ENCODE data around the gene TLR7. TPM values are rescaled to one million over a fixed set of nuclear protein-coding genes. Genes with fewer than 3 reads are reported as not detected.

TLR7 gene
- polyA plus RNA-seq, 1 donor (not counting 4 experiments of a cell fraction or from before 2014, with no cell fraction given) = not detected

DNA sequence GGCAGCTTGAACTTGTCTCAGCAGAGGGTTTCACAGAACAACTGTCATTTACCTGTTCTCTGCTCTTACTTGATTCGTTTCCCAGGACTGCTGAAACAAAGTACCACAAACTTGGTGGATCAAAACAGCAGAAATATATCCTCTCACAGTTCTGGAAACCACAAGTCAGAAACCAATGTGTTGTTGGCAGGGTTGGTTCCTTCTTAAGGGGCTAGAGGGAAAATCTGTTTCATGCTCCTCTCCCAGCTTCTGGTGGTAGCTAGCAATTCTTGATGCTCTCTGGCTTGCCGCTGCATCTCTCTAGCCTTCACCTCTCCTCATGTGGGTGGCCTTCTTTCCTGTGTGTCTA, 44.2 kb downstream of the TLR7 start:
- TF ChIP-seq, protein P1, sequence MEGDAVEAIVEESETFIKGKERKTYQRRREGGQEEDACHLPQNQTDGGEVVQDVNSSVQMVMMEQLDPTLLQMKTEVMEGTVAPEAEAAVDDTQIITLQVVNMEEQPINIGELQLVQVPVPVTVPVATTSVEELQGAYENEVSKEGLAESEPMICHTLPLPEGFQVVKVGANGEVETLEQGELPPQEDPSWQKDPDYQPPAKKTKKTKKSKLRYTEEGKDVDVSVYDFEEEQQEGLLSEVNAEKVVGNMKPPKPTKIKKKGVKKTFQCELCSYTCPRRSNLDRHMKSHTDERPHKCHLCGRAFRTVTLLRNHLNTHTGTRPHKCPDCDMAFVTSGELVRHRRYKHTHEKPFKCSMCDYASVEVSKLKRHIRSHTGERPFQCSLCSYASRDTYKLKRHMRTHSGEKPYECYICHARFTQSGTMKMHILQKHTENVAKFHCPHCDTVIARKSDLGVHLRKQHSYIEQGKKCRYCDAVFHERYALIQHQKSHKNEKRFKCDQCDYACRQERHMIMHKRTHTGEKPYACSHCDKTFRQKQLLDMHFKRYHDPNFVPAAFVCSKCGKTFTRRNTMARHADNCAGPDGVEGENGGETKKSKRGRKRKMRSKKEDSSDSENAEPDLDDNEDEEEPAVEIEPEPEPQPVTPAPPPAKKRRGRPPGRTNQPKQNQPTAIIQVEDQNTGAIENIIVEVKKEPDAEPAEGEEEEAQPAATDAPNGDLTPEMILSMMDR (optimal IDR thresholded peaks at IDR 0.05 in 1 of 3, IDR thresholded peaks at IDR 0.05 in 1 of 3, conservative IDR thresholded peaks at IDR 0.05 in 1 of 3; ENCODE audit: extremely low read depth in 1 of 3, insufficient read depth in 2 of 3, low read length in 3 of 3) = no peak
- TF ChIP-seq EZH2 (IDR thresholded peaks at IDR 0.05; ENCODE audit: low read length) = no peak
- FAIRE-seq = no peak
- H3K9ac ChIP-seq (ENCODE audit: control insufficient read depth, extremely low read depth, insufficient read depth, low read length) = no peak overlapping the region

GRCh38 chrX:12912791-12913482, 46.1 kb downstream of the TLR7 start:
- DNase-seq (ENCODE audit: low read depth, low spot score) (no peak), FAIRE-seq (no peak)
- Histone ChIP-seq H3K36me3 (ENCODE audit: control insufficient read depth in 2 of 2, extremely low read depth in 1 of 2, insufficient read depth in 2 of 2, low read length in 2 of 2) (no peaks in the 10 kb centered on the region), H3K4me3 (ENCODE audit: control insufficient read depth in 2 of 3, extremely low read depth in 1 of 3, insufficient read depth in 2 of 3, low read depth in 1 of 3, low read length in 3 of 3) (no peak overlapping the region), H3K4me1 (ENCODE audit: control insufficient read depth, extremely low read depth, insufficient read depth, low read length) (no peaks in the 10 kb centered on the region), H2AFZ (ENCODE audit: control insufficient read depth, low read length) (no peak overlapping the region), H3K79me2 (ENCODE audit: control insufficient read depth, insufficient read depth, low read length) (no peaks in the 10 kb centered on the region), H3K9me3 (ENCODE audit: control insufficient read depth, low read depth, low read length) (no peaks in the 10 kb centered on the region), H3K9me1 (ENCODE audit: control insufficient read depth, extremely low read depth, insufficient read depth, low read length) (no peaks in the 10 kb centered on the region), H3K4me2 (ENCODE audit: control insufficient read depth, extremely low read depth, insufficient read depth, low read depth, low read length) (no peak overlapping the region), H3K9ac (ENCODE audit: control insufficient read depth, extremely low read depth, insufficient read depth, low read length) (no peak overlapping the region), H3K27ac (ENCODE audit: control insufficient read depth, insufficient read depth, low read length) (no peak overlapping the region), H4K20me1 (ENCODE audit: control insufficient read depth, extremely low read depth, insufficient read depth, low read length) (no peaks in the 10 kb centered on the region), H3K27me3 (ENCODE audit: control insufficient read depth, extremely low read depth, insufficient read depth, low read length) (peaks cover 4% of the 10 kb centered on the region)
- dilution Hi-C loops (cut with MboI; ENCODE audit: extremely low pct_ligation_motif_present, low sequenced_read_pairs) = no loop called here
- TF ChIP-seq, protein P1 (optimal IDR thresholded peaks at IDR 0.05 in 1 of 3, IDR thresholded peaks at IDR 0.05 in 1 of 3, conservative IDR thresholded peaks at IDR 0.05 in 1 of 3; ENCODE audit: extremely low read depth in 1 of 3, insufficient read depth in 2 of 3, low read length in 3 of 3) = no peak
- TF ChIP-seq EZH2 (IDR thresholded peaks at IDR 0.05; ENCODE audit: low read length) = no peak

More for the DNA sequence above, 44.2 kb downstream of the TLR7 start:
- Histone ChIP-seq H3K9me3 (ENCODE audit: control insufficient read depth, low read depth, low read length) (no peaks in the 10 kb centered on the region), H3K4me1 (ENCODE audit: control insufficient read depth, extremely low read depth, insufficient read depth, low read length) (no peaks in the 10 kb centered on the region), H3K36me3 (ENCODE audit: control insufficient read depth in 2 of 2, extremely low read depth in 1 of 2, insufficient read depth in 2 of 2, low read length in 2 of 2) (no peaks in the 10 kb centered on the region), H3K4me2 (ENCODE audit: control insufficient read depth, extremely low read depth, insufficient read depth, low read depth, low read length) (no peak overlapping the region), H3K9me1 (ENCODE audit: control insufficient read depth, extremely low read depth, insufficient read depth, low read length) (no peaks in the 10 kb centered on the region), H3K4me3 (ENCODE audit: control insufficient read depth in 2 of 3, extremely low read depth in 1 of 3, insufficient read depth in 2 of 3, low read depth in 1 of 3, low read length in 3 of 3) (no peak overlapping the region), H4K20me1 (ENCODE audit: control insufficient read depth, extremely low read depth, insufficient read depth, low read length) (no peaks in the 10 kb centered on the region), H2AFZ (ENCODE audit: control insufficient read depth, low read length) (no peak overlapping the region), H3K27me3 (ENCODE audit: control insufficient read depth, extremely low read depth, insufficient read depth, low read length) (peaks cover 4% of the 10 kb centered on the region), H3K27ac (ENCODE audit: control insufficient read depth, insufficient read depth, low read length) (no peak overlapping the region), H3K79me2 (ENCODE audit: control insufficient read depth, insufficient read depth, low read length) (no peaks in the 10 kb centered on the region)
- no peak for DNase-seq (ENCODE audit: low read depth, low spot score)
- dilution Hi-C loops (cut with MboI; ENCODE audit: extremely low pct_ligation_motif_present, low sequenced_read_pairs) = no loop called here
